Caco-2 (cell line): ENCODE results near the gene IGFBP6. TPM values are rescaled to one million over a fixed set of nuclear protein-coding genes. Genes with fewer than 3 reads are reported as not detected.
"Not testable (repeated sequence)": the region's sequence is repeated elsewhere in the genome, so short reads cannot be mapped to it uniquely, and the experiment has no call there.

Experiments
- BruUV-seq: library from RNA; stranded (reverse); fragments of 400-500 nt; replicated peaks from 2 replicates; lab custom pipeline; 2021; lab: Mats Ljungman, UMichigan
- CTCF ChIA-PET: fragments of 300-600 bp; sonication (Branson Sonifier 250); formaldehyde crosslinking; loops from one replicate; lab custom pipeline; 2022; ENCODE audit warnings: antibody characterized with exemption; lab: Charles Lee
- POLR2A ChIA-PET: fragments of 300-600 bp; sonication (Branson Sonifier 250); formaldehyde crosslinking; loops from one replicate; lab custom pipeline; 2022; ENCODE audit warnings: antibody characterized with exemption; lab: Charles Lee
- DNase-seq, 2 experiments: peaks; one replicate each; pipeline versions ENCODE4 v3.0.0 to v3.0.0-alpha.2; 2020 to 2022
- H3K27me3 ChIP-seq: replicated peaks from 2 replicates; pipeline ENCODE4 v1.6.0; 2011; ENCODE audit warnings: low read length; ENCODE audit not compliant: control insufficient read depth, insufficient read depth
- H3K36me3 ChIP-seq: 2 replicates; pipeline ENCODE4 v1.5.1; 2011; ENCODE audit warnings: low read length; ENCODE audit not compliant: control insufficient read depth, insufficient read depth
- H3K4me1 ChIP-seq: fragments of 250-450 bp; sonication (Bioruptor Pico); 2 replicates; pipeline ENCODE4 v1.5.1; 2020; ENCODE audit warnings: mild to moderate bottlenecking
- H3K4me3 ChIP-seq: 2 replicates; pipeline ENCODE4 v1.5.1; 2011; ENCODE audit warnings: low read depth, mild to moderate bottlenecking, control low read depth, low read length
- H3K9me3 ChIP-seq: fragments of 250-450 bp; sonication (Bioruptor Pico); 2 replicates; pipeline ENCODE4 v1.5.1; 2020; ENCODE audit warnings: mild to moderate bottlenecking, moderate library complexity
- H3K27ac Mint-ChIP-seq: one replicate; pipeline ENCODE4 v1.8.0; 2022; ENCODE audit warnings: mixed read lengths; ENCODE audit not compliant: unreplicated experiment
- H3K27me3 Mint-ChIP-seq: one replicate; pipeline ENCODE4 v1.8.0; 2022; ENCODE audit warnings: mixed read lengths; ENCODE audit not compliant: insufficient read depth, unreplicated experiment
- H3K36me3 Mint-ChIP-seq: one replicate; pipeline ENCODE4 v1.8.0; 2022; ENCODE audit warnings: mild to moderate bottlenecking, mixed read lengths; ENCODE audit not compliant: insufficient read depth, unreplicated experiment
- H3K4me1 Mint-ChIP-seq: one replicate; pipeline ENCODE4 v1.8.0; 2022; ENCODE audit warnings: low read depth, mixed read lengths; ENCODE audit not compliant: unreplicated experiment
- H3K4me3 Mint-ChIP-seq: one replicate; pipeline ENCODE4 v1.8.0; 2022; ENCODE audit warnings: mild to moderate bottlenecking, moderate library complexity, mixed read lengths; ENCODE audit not compliant: unreplicated experiment
- H3K9me3 Mint-ChIP-seq: one replicate; pipeline ENCODE4 v1.8.0; 2022; ENCODE audit warnings: mixed read lengths; ENCODE audit not compliant: unreplicated experiment
- CTCF ChIP-seq, 2 experiments: fragments of 200-600 bp in 1 of 2; IDR thresholded peaks; 1 replicate in 1 of 2; 2 replicates in 1 of 2; pipeline versions ENCODE4 v1.5.1 to v1.8.0; 2011 to 2022; ENCODE audit warnings: antibody characterized with exemption in 1 of 2, control low read depth in 1 of 2, inconsistent platforms in 1 of 2, low read depth in 1 of 2, low read length in 1 of 2, mild to moderate bottlenecking in 1 of 2, moderate library complexity in 1 of 2; ENCODE audit not compliant: insufficient read depth in 1 of 2, severe bottlenecking in 1 of 2, unreplicated experiment in 1 of 2
- intact Hi-C: fragments of 100-400 bp; cut with micrococcal nuclease; formaldehyde crosslinking; loops from one replicate; pipeline ENCODE4 v1.10.0; 2022; ENCODE audit not compliant: unreplicated experiment
- total RNA-seq: library from RNA; stranded (reverse); gene quantifications from 2 replicates; pipeline ENCODE4 v1.2.3, GENCODE V29; 2022

The IGFBP6 gene
- total RNA-seq, 1 experiment from 2014 or later = 34.7 TPM

GRCh38 chr12:53107122-53107521 lies 9.7 kb downstream of the IGFBP6 start:
- intact Hi-C loops = no loop called here
- Histone ChIP-seq H3K9me3 (0 out of 2 replicates have a peak, but pooled peaks cover 3% of the 10 kb centered on the region), H3K4me3 (no peak overlapping the region), H3K27me3 (no peaks in the 10 kb centered on the region), H3K4me1 (peaks cover 49% of the 10 kb centered on the region), H3K36me3 (no peaks in the 10 kb centered on the region)
- Mint-ChIP-seq H3K36me3 (peaks cover 20% of the 10 kb centered on the region), H3K9me3 (no peaks in the 10 kb centered on the region), H3K27ac (no peak overlapping the region), H3K27me3 (no peaks in the 10 kb centered on the region), H3K4me3 (no peak overlapping the region), H3K4me1 (peaks cover 23% of the 10 kb centered on the region)
- no peak for DNase-seq
- no peak for TF ChIP-seq CTCF (IDR thresholded peaks at IDR 0.05; ENCODE audit: insufficient read depth in 1 of 2, low read depth in 1 of 2, low read length in 1 of 2, severe bottlenecking in 1 of 2, unreplicated experiment in 1 of 2)
- ChIA-PET POLR2A (no interaction called here), CTCF (no interaction called here)
- BruUV-seq = no TSS peak

GRCh38 chr12:53112431-53112830 lies 15.0 kb downstream of the IGFBP6 start:
- BruUV-seq = not testable (repeated sequence)

GRCh38 chr12:53113136-53113705 lies 15.8 kb downstream of the IGFBP6 start:
- Mint-ChIP-seq H3K4me1 (peaks cover under 1% of the 10 kb centered on the region), H3K9me3 (no peaks in the 10 kb centered on the region), H3K36me3 (peaks cover 7% of the 10 kb centered on the region), H3K27me3 (no peaks in the 10 kb centered on the region), H3K4me3 (peak overlapping the region; percentile 72), H3K27ac (peak overlapping the region; percentile 17)
- BruUV-seq = TSS peak; percentile 51
- intact Hi-C loops = no loop called here
- ChIA-PET POLR2A (no interaction called here), CTCF (no interaction called here)
- Histone ChIP-seq H3K4me3 (peak overlapping the region; percentile 45), H3K9me3 (0 out of 2 replicates have a peak, but pooled peaks cover 3% of the 10 kb centered on the region), H3K36me3 (no peaks in the 10 kb centered on the region), H3K27me3 (no peaks in the 10 kb centered on the region), H3K4me1 (peaks cover 26% of the 10 kb centered on the region)
- no peak for DNase-seq
- TF ChIP-seq CTCF (IDR thresholded peaks at IDR 0.05; ENCODE audit: insufficient read depth in 1 of 2, low read depth in 1 of 2, low read length in 1 of 2, severe bottlenecking in 1 of 2, unreplicated experiment in 1 of 2) = no peak

More at GRCh38 chr12:53112431-53112830, 15.0 kb downstream of the IGFBP6 start:
- H3K36me3 ChIP-seq, DNase-seq, H3K36me3 Mint-ChIP-seq, intact Hi-C loops, POLR2A ChIA-PET, H3K9me3 ChIP-seq, H3K27me3 Mint-ChIP-seq, H3K4me1 Mint-ChIP-seq, H3K27me3 ChIP-seq, H3K9me3 Mint-ChIP-seq: not testable (repeated sequence)
- Mint-ChIP-seq H3K27ac (peak overlapping the region; percentile 17), H3K4me3 (peak overlapping the region; percentile 72)
- H3K4me3 ChIP-seq = peak overlapping the region; percentile 45
- CTCF ChIA-PET = interaction anchor here (1.0 kb wide), 1 partner anchor 9 kb away, joined by 3 read pairs; the partner anchor contains the start of gene SOAT2
- H3K4me1 ChIP-seq = peaks cover 29% of the 10 kb centered on the region
